Measurements from ENCODE around the gene ADGRE3.
"Not testable (repeated sequence)": the region's sequence is repeated elsewhere in the genome, so short reads cannot be mapped to it uniquely, and the experiment has no call there.

ADGRE3 gene

DNA sequence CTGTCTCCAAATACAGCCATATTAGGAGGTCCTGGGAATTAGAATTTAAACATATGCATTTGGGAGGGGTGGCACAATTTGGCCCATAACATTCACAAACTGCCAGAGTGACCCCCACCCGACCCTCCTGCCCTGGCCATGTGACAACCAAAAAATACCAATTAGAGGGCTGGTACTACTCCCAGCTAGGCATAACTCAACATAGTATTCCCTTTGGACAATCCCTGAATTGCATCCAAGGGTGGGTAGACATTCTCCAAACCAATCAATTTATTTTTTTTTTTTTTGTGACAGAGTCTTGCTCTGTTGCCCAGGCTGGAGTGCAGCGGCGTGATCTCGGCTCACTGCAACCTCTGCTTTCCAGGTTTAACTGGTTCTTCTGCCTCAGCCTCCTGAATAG lies 62.0 kb downstream of the ADGRE3 start:
- H3K27me3 ChIP-seq (replicated peaks; ENCODE audit: control insufficient read depth, insufficient read depth, low read length), result no peaks in the 10 kb centered on the region
- TF ChIP-seq, protein P1, sequence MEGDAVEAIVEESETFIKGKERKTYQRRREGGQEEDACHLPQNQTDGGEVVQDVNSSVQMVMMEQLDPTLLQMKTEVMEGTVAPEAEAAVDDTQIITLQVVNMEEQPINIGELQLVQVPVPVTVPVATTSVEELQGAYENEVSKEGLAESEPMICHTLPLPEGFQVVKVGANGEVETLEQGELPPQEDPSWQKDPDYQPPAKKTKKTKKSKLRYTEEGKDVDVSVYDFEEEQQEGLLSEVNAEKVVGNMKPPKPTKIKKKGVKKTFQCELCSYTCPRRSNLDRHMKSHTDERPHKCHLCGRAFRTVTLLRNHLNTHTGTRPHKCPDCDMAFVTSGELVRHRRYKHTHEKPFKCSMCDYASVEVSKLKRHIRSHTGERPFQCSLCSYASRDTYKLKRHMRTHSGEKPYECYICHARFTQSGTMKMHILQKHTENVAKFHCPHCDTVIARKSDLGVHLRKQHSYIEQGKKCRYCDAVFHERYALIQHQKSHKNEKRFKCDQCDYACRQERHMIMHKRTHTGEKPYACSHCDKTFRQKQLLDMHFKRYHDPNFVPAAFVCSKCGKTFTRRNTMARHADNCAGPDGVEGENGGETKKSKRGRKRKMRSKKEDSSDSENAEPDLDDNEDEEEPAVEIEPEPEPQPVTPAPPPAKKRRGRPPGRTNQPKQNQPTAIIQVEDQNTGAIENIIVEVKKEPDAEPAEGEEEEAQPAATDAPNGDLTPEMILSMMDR (IDR thresholded peaks at IDR 0.05; ENCODE audit: insufficient read depth, low read length, poor library complexity, severe bottlenecking), result no peak
- H3K4me3 ChIP-seq (replicated peaks; ENCODE audit: low read depth, low read length), result no peak overlapping the region
- DNase-seq (ENCODE audit: extremely low read depth, insufficient read length), result no peak
- peaks cover 17% of the 10 kb centered on the region for H3K36me3 ChIP-seq (ENCODE audit: control insufficient read depth, insufficient read depth, low read length)

DNA sequence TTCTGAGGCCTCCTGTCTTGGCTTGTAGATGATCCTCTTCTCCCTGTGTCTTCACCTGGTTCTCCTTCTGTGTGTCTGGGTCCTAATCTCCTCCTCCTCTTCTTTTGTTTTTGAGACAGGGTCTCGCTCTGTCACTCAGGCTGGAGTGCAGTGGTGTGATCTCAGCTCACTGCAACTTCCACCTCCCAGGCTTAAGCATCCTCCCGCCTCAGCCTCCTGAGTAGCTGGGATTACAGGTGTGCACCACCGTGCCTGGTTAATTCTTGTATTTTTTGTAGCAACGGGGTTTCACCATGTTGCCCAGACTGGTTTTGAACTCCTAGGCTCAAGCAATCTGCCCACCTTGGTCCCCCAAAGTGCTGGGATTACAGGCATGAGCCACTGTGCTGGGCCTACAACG lies 62.4 kb downstream of the ADGRE3 start:
- not testable (repeated sequence) for H3K27me3 ChIP-seq (replicated peaks; ENCODE audit: control insufficient read depth, insufficient read depth, low read length); H3K4me3 ChIP-seq (replicated peaks; ENCODE audit: low read depth, low read length); DNase-seq (ENCODE audit: extremely low read depth, insufficient read length)
- peaks cover 17% of the 10 kb centered on the region for H3K36me3 ChIP-seq (ENCODE audit: control insufficient read depth, insufficient read depth, low read length)

DNA sequence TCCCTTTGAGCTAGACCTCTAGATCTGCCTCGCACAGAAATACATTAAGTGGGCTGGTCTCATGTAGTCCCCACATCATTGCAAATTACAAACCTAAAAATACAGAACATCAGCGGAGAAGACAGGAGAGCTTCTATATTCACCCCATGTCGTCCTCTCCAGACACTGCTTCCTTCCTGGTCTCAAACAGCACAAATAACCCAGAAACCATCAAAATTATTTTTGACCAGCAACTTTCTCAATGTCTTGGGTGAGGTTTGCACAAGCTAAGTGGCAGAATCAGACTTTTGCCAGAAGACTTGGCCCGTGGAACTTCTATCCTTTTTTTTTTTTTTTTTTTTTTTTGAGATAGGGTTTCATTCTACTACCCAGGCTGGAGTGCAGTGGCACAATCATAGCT lies 63.6 kb downstream of the ADGRE3 start:
- no peak for DNase-seq (ENCODE audit: extremely low read depth, insufficient read length)

DNA sequence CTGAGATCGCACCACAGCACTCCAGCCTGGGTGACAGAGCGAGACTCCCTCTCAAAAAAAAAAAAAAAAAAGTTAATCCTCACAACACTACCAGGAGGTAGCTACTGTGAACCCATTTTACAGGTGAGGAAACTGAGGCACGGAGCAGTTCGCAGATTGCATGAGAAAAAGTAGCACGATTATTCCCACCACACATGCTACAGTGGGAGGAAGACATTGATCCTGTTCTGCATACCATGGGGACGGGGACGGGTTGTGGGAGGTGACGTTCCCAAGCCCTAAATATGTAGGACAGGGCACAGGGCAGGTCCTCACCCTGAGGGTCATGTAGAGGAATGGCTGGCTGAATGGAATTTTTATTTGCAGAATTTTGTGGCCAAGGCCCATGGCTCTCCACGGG lies 68.0 kb downstream of the ADGRE3 start:
- H3K4me3 ChIP-seq (replicated peaks; ENCODE audit: low read depth, low read length), result no peak overlapping the region
- TF ChIP-seq, protein P1 (IDR thresholded peaks at IDR 0.05; ENCODE audit: insufficient read depth, low read length, poor library complexity, severe bottlenecking), result no peak
- H3K36me3 ChIP-seq (ENCODE audit: control insufficient read depth, insufficient read depth, low read length), result peaks cover 21% of the 10 kb centered on the region
- H3K27me3 ChIP-seq (replicated peaks; ENCODE audit: control insufficient read depth, insufficient read depth, low read length), result no peaks in the 10 kb centered on the region
- DNase-seq (ENCODE audit: extremely low read depth, insufficient read length), result no peak

More for the DNA sequence above, 63.6 kb downstream of the ADGRE3 start:
- Histone ChIP-seq H3K27me3 (replicated peaks; ENCODE audit: control insufficient read depth, insufficient read depth, low read length) (no peaks in the 10 kb centered on the region), H3K4me3 (replicated peaks; ENCODE audit: low read depth, low read length) (no peak overlapping the region), H3K36me3 (ENCODE audit: control insufficient read depth, insufficient read depth, low read length) (peaks cover 23% of the 10 kb centered on the region)
- TF ChIP-seq, protein P1 (IDR thresholded peaks at IDR 0.05; ENCODE audit: insufficient read depth, low read length, poor library complexity, severe bottlenecking), result no peak

DNA sequence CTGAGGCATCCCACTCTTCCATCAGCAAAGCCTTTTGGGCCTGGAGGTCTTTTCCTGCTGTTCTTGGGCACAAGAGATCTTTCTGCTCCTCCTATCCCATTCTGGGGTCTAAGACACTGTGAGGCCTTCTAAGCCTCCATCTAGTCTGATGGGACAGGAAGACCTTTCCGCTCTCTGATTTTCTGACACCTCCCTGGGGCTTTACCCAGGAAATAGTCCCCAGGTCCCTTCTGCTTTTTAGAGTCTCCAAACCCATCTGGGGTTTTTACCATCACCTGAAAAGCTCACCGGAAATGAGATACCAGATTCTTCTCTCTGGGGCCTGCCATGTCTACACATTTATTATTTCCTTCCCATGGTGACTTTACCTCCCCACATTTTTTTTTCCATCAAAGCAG lies 70.7 kb downstream of the ADGRE3 start:
- TF ChIP-seq, protein P1 (IDR thresholded peaks at IDR 0.05; ENCODE audit: insufficient read depth, low read length, poor library complexity, severe bottlenecking), result no peak
- no peak overlapping the region for H3K4me3 ChIP-seq (replicated peaks; ENCODE audit: low read depth, low read length)
- peak; percentile 58 for DNase-seq (ENCODE audit: extremely low read depth, insufficient read length)

DNA sequence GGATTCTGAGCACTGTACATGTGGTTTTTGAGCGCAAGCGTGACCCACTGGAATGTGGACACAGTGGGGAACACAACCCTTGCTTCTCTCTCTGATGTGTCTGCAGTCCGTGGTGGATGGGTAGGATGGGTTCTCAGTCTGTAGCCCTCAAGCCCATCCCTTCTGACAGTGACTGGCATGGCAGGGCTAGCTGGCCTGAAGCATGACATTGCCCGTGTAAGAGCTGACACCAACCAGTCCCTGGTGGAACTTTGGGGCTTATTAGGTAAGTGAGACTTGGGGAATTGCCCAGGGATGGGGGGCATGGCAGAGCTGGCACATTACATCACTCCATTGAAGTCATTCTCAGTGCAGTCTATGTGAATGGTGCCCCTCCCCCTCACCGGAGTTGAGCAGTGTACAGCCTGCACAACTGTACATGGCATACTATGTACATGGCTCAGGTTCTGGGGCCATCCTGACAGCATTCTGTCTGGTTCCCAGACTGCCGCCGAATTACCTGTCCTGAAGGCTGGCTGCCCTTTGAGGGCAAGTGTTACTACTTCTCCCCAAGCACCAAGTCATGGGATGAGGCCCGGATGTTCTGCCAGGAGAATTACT lies 75.0 kb downstream of the ADGRE3 start:
- TF ChIP-seq, protein P1 (IDR thresholded peaks at IDR 0.05; ENCODE audit: insufficient read depth, low read length, poor library complexity, severe bottlenecking), result no peak
- no peak for DNase-seq (ENCODE audit: extremely low read depth, insufficient read length)
- no peaks in the 10 kb centered on the region for H3K27me3 ChIP-seq (replicated peaks; ENCODE audit: control insufficient read depth, insufficient read depth, low read length)
- H3K4me3 ChIP-seq (replicated peaks; ENCODE audit: low read depth, low read length), result no peak overlapping the region
- H3K36me3 ChIP-seq (ENCODE audit: control insufficient read depth, insufficient read depth, low read length), result peaks cover 33% of the 10 kb centered on the region

More for the DNA sequence above, 70.7 kb downstream of the ADGRE3 start:
- Histone ChIP-seq H3K27me3 (replicated peaks; ENCODE audit: control insufficient read depth, insufficient read depth, low read length) (no peaks in the 10 kb centered on the region), H3K36me3 (ENCODE audit: control insufficient read depth, insufficient read depth, low read length) (peaks cover 22% of the 10 kb centered on the region)
